ENCODE data around the gene KLHL30.

The KLHL30 gene

DNA sequence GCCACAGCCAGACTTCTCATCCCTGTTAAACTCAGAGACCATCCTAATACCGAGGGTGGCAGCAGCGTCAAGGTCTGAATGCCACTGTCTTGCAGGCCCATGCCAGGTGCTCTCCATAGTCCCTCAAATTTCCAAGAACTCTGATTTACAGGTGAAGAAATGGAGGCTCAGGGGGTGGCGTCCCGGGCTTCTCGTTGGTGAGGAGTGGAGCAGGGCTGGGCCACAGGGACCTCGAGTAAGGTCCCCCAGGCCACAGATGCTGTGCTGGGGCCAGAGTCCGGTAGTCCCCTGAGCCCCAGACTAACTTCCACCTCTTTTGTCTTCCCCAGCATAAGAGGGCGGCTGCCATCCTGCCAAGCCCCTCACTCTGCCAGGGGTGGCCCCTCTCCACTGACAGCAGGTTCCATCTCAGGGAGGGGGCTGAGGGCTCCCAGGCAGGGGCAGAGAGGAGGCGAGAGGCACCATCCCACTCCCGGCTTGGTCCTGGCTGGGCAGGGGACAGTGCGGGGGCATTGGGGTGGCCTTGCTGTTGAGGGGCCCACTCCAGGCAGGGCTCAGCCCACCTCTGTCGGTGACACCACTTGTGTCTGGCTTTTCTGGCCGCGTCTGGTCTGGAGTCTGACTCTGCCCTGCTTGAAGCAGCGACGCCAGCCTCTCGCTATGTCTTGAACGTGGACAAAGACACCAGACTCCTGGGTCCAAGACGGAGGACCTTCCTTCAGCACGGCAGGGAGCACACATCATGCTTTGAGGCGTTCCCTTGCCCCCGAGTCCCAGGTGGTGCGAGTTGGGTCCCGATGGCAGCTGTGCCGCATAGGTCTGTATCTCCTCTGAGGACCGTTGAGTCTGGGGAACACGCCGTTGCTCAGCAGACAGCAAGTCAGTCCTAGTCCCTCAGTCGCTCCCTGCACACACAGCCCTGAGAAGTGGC, 15.9 kb upstream of the KLHL30 start:
- Mint-ChIP-seq H3K4me3 (no peak overlapping the region), H3K27me3 (no peaks in the 10 kb centered on the region), H3K27ac (no peak overlapping the region), H3K4me1 (ENCODE audit: low read depth) (no peaks in the 10 kb centered on the region), H3K9me3 (no peaks in the 10 kb centered on the region), H3K36me3 (ENCODE audit: low read depth) (no peaks in the 10 kb centered on the region)

DNA sequence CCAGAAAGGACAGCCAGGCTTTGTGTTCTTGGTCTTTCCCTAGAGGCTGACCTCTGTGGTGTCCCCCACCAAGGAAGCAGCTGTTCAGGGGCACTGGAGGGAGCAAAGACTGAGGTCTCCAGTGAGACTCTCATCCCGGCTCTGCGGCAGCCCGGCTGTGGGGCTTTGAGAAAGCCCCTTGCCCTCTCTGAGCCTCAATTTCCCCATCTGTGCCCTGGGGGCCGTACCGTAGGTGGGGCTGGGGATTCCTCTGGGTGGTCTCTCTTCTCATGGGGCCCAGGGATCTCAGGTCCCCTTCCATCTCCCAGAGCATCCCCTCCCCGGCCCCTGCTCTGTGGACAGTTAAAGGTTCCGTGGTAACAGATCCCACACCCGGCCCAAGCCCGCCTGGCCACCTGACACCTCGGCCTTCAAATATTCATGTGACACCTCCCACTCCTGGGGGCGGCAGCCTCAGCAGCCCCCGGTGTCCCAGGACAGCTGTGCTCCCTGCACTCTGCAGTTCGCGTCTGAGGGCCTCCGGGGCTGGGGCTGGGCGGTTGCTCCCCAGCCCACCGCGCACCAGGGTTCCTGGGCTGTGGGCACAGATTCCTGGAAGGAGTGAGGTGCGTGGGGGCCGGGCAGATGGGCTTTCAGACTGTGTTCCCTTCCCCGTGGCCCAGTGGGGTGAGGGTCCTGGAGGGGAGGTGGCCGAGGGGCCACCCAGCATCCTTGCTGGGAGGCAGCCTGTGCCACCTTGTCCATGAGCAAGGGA, 15.1 kb upstream of the KLHL30 start:
- Mint-ChIP-seq H3K9me3 (no peaks in the 10 kb centered on the region), H3K4me1 (ENCODE audit: low read depth) (no peaks in the 10 kb centered on the region), H3K27me3 (no peaks in the 10 kb centered on the region), H3K4me3 (no peak overlapping the region), H3K27ac (no peak overlapping the region), H3K36me3 (ENCODE audit: low read depth) (no peaks in the 10 kb centered on the region)

DNA sequence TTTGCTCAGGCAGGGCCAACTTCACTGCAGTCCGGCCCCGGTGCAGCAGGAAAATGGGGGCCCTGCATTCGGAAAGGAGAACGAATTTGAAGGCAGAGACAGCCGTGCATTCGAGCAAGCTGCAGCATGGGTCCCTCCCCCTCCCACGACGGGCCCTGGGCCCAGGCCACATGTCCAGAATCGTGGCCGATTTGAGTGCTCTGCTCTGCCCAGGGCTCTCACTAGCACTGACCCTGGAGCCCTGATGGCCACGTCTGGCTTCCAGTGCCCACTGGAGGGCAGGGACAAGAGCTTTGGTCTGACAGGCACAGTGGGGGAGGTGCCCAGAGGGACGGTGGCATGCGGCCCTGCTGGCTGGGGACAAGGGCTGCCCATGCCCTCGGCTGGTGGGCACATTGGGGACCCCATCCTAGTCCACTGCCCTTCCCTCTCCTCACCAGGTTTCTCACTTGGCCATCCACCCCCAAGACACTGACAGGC, 14.4 kb upstream of the KLHL30 start:
- Mint-ChIP-seq H3K27ac (no peak overlapping the region), H3K36me3 (ENCODE audit: low read depth) (no peaks in the 10 kb centered on the region), H3K4me1 (ENCODE audit: low read depth) (no peaks in the 10 kb centered on the region), H3K27me3 (no peaks in the 10 kb centered on the region), H3K4me3 (no peak overlapping the region), H3K9me3 (no peaks in the 10 kb centered on the region)

DNA sequence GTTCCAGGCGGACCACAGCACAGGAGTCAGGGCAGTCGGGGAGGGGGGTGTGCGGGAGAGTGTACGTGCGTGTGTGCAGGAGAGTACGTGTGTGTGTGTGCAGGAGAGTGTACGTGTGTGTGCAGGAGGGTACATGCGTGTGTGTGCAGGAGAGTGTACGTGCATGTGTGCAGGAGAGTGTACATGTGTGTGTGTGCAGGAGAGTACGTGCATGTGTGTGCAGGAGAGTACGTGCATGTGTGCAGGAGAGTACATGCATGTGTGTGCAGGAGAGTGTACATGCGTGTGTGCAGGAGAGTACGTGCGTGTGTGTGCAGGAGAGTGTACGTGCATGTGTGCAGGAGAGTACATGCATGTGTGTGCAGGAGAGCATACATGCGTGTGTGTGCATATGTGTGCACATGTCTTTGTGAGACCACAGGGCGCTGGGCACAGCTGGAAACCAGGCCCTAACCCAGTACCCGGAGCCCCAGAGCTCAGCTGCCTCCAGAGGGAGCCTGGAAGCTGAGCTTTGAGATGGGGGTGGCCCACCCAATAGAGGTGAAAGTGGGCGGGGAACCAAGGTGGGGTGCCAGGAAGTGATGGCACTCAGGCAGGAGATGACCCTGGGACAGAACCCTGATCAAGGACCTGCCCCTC, 13.9 kb upstream of the KLHL30 start:
- Mint-ChIP-seq H3K27ac (no peak overlapping the region), H3K4me1 (ENCODE audit: low read depth) (no peaks in the 10 kb centered on the region), H3K9me3 (no peaks in the 10 kb centered on the region), H3K36me3 (ENCODE audit: low read depth) (no peaks in the 10 kb centered on the region), H3K4me3 (no peak overlapping the region), H3K27me3 (no peaks in the 10 kb centered on the region)

DNA sequence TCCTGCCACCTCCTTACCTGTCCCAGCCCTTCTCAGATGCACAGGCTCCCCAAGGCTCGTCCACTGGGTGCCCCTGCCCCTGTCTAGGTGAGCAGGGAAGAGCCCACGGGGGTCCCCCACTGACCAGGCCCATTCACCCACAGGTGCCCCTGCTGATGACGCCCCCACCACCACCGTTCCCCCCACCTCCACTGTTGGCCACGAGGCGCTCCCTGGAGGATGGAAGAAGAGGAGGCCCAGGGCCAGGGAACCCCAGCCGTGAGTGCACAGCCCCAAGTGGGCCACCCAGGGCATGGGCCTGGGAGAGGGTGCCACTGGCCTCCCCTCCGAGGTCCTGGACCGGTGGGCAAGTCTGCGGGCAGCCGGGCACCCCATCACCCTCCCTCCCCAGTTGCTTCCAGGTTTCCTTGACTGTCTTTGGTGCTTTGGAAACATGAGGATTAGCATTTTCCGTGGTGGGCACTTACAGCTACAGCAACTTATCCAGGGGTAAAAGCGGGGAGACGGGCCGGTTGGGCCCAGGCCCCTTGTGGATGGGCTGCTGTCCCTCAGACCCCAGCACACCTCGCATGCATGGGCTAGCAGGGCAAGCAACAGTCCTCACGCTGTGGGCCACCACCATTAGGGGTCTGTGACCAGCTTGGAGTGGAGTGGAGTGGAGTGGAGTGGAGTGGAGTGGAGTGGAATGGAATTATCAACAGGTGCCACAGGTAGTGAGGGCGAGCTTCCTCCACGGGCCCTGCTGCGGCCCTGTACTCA, 13.2 kb upstream of the KLHL30 start:
- Mint-ChIP-seq H3K4me1 (ENCODE audit: low read depth) (no peaks in the 10 kb centered on the region), H3K36me3 (ENCODE audit: low read depth) (no peaks in the 10 kb centered on the region), H3K27me3 (no peaks in the 10 kb centered on the region), H3K9me3 (no peaks in the 10 kb centered on the region), H3K27ac (no peak overlapping the region), H3K4me3 (no peak overlapping the region)

DNA sequence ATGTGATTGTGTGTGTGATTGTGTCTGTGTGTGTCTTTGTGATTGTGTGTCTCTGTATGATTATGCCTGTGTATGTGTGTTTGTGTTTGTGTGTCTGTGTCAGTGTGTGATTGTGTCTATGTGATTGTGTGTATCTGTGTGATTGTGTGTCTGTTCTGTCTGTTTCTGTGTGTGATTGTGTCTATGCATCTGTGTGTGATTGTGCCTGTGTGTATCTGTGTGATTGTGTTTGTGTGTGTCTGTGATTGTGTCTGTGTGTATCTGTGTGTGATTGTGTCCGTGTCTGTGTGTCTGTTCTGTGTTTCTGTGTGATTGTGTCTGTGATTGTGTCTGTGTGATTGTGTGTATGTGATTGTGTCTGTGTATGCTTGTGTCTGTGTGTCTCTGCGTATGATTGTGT, 12.1 kb upstream of the KLHL30 start:
- no peak overlapping the region for H3K27ac Mint-ChIP-seq
- no peaks in the 10 kb centered on the region for H3K9me3 Mint-ChIP-seq
- no peak overlapping the region for H3K4me3 Mint-ChIP-seq
- no peaks in the 10 kb centered on the region for H3K4me1 Mint-ChIP-seq (ENCODE audit: low read depth)
- H3K36me3 Mint-ChIP-seq (ENCODE audit: low read depth): no peaks in the 10 kb centered on the region
- no peaks in the 10 kb centered on the region for H3K27me3 Mint-ChIP-seq

DNA sequence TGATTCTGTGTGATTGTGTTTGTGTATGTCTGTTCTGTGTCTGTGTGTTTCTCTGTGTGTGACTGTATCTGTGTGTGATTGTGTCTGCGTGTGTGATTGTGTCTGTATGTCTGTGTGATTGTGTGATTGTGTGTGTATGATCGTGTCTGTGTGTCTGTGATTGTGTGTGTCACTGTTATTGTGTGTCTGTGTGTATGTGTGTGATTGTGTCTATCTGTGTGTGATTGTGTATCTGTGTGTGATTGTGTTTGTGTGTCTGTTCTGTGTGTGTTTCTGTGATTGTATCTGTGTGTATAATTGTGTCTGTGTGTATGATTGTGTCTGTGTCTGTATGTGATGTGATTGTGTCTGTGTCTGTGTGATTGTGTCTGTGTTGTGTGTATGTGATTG, 11.7 kb upstream of the KLHL30 start:
- Mint-ChIP-seq H3K9me3 (no peaks in the 10 kb centered on the region), H3K4me3 (no peak overlapping the region), H3K27me3 (no peaks in the 10 kb centered on the region), H3K27ac (no peak overlapping the region), H3K4me1 (ENCODE audit: low read depth) (no peaks in the 10 kb centered on the region), H3K36me3 (ENCODE audit: low read depth) (no peaks in the 10 kb centered on the region)

DNA sequence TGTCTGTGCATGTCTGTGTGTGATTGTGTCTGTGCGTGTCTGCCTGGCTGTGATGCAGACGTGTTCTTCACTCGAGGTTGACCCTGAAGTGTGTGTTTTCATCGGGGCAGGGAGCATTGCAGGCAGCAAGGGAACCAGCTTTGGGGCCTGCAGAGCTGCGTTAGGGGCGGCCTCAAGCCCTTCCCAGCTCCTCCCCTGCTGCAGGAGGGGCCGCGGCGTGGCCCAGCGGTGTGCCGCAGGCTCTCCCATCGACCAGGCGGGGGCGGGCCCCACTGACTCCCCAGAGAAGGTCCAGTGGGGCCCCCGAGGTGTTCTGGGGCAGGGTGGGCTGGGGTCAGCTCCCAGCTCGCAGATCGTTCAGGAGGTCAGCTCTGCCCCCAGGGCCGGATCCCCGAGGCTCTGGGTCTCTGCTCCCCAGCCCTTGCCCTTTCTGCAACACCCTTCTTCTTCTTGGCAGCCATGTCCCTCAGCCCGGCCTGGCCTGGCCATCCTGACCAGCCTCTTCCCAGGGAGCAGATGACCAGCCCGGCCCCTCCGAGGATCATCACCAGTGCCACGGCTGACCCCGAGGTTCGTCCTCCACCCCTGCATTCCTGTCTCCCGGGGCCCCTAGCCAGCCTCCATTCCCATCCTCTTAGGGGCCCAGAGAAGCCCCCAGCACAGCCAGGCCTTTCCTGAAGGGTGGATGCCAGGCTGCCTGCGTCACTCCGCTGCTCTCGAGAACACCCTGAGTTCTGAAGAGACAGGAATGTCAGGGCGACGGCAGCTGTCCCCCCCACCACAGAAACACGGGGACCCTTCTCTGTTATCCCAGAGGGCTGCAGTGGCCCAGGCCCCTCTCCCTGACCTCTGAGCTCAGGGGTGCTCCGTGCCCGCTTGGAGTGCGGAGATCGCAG, 11.1 kb upstream of the KLHL30 start:
- no peak overlapping the region for H3K27ac Mint-ChIP-seq
- H3K4me3 Mint-ChIP-seq: no peak overlapping the region
- no peaks in the 10 kb centered on the region for H3K27me3 Mint-ChIP-seq
- H3K36me3 Mint-ChIP-seq (ENCODE audit: low read depth): no peaks in the 10 kb centered on the region
- H3K4me1 Mint-ChIP-seq (ENCODE audit: low read depth): no peaks in the 10 kb centered on the region
- H3K9me3 Mint-ChIP-seq: no peaks in the 10 kb centered on the region

DNA sequence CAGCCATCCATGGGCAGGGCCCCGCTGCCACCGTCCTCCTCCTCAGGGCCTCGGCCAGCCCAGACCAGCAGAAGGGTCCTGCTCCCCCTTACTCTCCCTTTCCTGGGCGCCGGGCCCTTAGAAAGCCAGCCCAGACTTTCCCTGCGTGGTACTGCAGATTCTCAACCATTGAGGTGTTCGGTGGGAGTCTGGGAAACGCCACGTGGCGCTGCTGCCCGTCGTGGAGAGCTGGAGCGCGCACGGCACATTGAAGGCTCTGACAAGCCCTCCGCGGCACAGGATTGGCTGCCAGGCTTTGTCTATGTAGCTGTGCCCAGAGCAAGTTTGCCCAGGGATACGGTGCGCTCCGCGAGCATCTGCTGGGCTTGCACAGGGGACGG, 10.4 kb upstream of the KLHL30 start:
- Mint-ChIP-seq H3K27me3 (no peaks in the 10 kb centered on the region), H3K4me3 (no peak overlapping the region), H3K27ac (no peak overlapping the region), H3K4me1 (ENCODE audit: low read depth) (no peaks in the 10 kb centered on the region), H3K36me3 (ENCODE audit: low read depth) (no peaks in the 10 kb centered on the region), H3K9me3 (no peaks in the 10 kb centered on the region)

DNA sequence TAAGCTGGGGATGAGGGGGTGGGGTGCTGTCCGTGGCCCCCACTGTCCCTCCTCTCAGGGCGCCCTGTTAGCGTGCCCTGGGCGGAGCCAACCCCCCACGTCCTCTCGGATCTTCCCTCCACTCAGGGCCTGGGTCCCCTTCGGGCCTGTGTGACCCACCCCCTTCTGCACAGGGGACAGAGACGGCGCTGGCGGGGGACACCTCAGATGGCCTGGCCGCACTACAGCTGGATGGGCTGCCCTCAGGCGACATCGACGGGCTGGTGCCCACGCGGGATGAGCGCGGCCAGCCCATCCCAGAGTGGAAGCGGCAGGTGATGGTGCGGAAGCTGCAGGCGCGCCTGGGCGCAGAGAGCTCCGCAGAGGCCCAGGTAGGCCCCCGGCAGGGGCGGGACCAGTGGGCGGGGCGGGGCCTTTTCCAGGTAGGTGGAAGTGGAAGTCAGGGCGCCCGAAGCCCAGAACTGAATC, 9.9 kb upstream of the KLHL30 start:
- no peaks in the 10 kb centered on the region for H3K36me3 Mint-ChIP-seq (ENCODE audit: low read depth)
- H3K9me3 Mint-ChIP-seq: no peaks in the 10 kb centered on the region
- H3K4me1 Mint-ChIP-seq (ENCODE audit: low read depth): no peaks in the 10 kb centered on the region
- no peaks in the 10 kb centered on the region for H3K27me3 Mint-ChIP-seq
- H3K4me3 Mint-ChIP-seq: no peak overlapping the region
- no peak overlapping the region for H3K27ac Mint-ChIP-seq

DNA sequence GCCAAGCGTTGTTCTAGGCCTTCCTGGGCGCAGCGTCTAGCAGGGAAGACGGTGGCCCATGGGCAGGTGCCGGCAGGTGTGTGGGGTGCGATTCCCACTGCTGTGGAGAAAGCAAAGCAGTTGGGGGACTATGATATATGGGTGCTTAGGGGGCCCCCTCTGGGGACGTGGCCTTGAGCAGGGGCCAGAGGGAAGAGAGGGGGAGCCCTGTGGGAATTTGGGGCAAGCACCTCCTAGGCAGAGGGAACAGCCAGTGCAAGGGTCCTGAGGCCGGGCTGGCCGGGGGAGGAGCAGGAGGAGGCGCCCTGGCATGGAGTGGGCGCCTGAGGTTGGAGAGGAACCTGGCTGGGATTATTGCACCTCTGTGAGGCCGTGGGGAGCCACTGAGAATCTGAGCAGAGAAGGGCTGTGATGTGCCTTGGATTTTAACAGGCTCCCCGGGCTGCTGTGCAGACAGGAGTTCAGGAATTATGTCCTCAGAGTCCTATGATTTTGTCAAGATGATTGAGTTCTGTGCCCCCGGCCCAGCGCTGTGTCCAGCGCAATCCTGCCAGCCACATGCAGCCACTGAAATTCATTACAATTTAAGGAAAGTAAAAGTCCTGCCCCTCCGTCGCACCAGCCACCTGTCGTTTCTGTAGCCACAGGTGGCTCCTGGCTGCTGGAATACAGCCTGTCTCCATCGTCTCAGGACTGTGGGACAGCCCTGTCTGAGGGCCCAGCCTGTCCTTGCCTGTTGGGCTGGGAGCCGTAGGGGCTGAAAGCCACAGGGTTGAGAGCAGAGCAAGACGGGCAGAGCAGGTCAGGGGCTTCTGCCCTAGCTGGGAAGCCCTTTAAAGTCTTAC, 9.1 kb upstream of the KLHL30 start:
- H3K9me3 Mint-ChIP-seq: no peaks in the 10 kb centered on the region
- H3K27me3 Mint-ChIP-seq: no peaks in the 10 kb centered on the region
- H3K4me1 Mint-ChIP-seq (ENCODE audit: low read depth): no peaks in the 10 kb centered on the region
- H3K36me3 Mint-ChIP-seq (ENCODE audit: low read depth): no peaks in the 10 kb centered on the region
- no peak overlapping the region for H3K4me3 Mint-ChIP-seq
- no peak overlapping the region for H3K27ac Mint-ChIP-seq

DNA sequence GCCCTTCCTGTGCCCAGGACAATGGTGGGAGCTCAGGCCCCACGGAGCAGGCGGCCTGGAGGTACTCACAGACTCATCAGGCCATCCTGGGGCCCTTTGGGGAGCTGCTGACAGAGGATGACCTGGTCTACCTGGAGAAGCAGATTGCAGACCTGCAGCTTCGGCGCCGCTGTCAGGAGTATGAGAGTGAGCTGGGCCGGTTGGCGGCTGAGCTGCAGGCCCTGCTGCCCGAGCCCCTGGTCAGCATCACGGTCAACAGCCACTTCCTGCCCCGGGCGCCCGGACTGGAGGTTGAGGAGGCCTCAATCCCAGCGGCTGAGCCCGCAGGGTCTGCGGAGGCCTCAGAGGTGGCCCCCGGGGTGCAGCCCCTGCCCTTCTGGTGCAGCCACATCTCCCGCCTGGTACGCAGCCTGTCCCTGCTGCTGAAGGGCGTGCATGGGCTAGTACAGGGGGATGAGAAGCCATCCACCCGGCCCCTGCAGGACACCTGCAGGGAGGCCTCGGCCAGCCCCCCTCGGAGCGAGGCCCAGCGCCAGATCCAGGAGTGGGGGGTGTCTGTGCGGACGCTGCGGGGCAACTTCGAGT, 8.3 kb upstream of the KLHL30 start:
- H3K9me3 Mint-ChIP-seq: no peaks in the 10 kb centered on the region
- H3K27ac Mint-ChIP-seq: no peak overlapping the region
- no peak overlapping the region for H3K4me3 Mint-ChIP-seq
- no peaks in the 10 kb centered on the region for H3K4me1 Mint-ChIP-seq (ENCODE audit: low read depth)
- no peaks in the 10 kb centered on the region for H3K36me3 Mint-ChIP-seq (ENCODE audit: low read depth)
- no peaks in the 10 kb centered on the region for H3K27me3 Mint-ChIP-seq

All from stimulated activated naive CD8-positive, alpha-beta T cell treated with anti-CD3 and anti-CD28 coated beads, Interleukin-15, Interleukin-2, amounts not matched to agents 100 ng/mL and 50 ng/mL, for 24 hours (primary cell).